Forelimb muscle (tissue), 1 donor: ENCODE data around the gene KCTD16. TPM values are rescaled to one million over a fixed set of nuclear protein-coding genes. Genes with fewer than 3 reads are reported as not detected.

Experiments used
- DNase-seq: peaks from one replicate; pipeline ENCODE4 v3.0.0-alpha.2; 2013; ENCODE audit warnings: low read depth
- polyA plus RNA-seq: library from polyadenylated mRNA; unstranded; fragments of 120-200 nt; gene quantifications from one replicate; pipeline ENCODE4 v1.2.1, GENCODE V29; 2013; ENCODE audit not compliant: insufficient read length

The KCTD16 gene
- 0.10 TPM for polyA plus RNA-seq

- peak; percentile 91 for DNase-seq
These were observed at the start of gene KCTD16, which contains the start of gene YIPF5 for GRCh38 chr5:144170276-144171024. KCTD16 (plus strand) TSS chr5:144170873. YIPF5 (minus strand) TSS chr5:144170659; CDS start chr5:144169955, 704 bp downstream.

DNA sequence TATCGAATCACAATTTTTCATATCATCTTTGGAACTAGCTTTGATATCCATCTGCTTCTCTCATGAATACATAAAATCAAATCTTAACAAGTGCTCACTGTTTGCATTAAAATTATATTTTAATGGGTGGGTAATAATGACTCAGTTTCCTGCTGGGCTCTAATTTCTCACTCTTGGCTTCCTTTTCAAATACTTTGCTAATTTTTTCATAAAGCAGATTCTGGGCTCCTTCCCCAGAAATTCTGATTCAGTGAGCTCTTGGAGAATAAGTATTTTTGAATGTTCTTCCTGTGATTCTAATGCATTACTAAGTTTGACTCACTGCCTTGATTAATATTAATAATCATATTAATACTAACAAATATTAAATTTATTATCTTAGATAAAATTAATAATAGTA, 49.1 kb upstream of the KCTD16 start:
- no peak for DNase-seq

GRCh38 chr5:144122081-144122480, 48.6 kb upstream of the KCTD16 start:
- DNase-seq = no peak

- DNase-seq = no peak
These were observed 48.0 kb upstream of the KCTD16 start for GRCh38 chr5:144122641-144123040.

GRCh38 chr5:144125163-144125726, 45.4 kb upstream of the KCTD16 start:
- DNase-seq = no peak

GRCh38 chr5:144126707-144127106, 44.0 kb upstream of the KCTD16 start:
- DNase-seq = no peak

GRCh38 chr5:144128844-144129243, 41.8 kb upstream of the KCTD16 start:
- DNase-seq = no peak

- DNase-seq = peak; percentile 72
These were observed 40.4 kb upstream of the KCTD16 start for GRCh38 chr5:144130306-144130705.

DNA sequence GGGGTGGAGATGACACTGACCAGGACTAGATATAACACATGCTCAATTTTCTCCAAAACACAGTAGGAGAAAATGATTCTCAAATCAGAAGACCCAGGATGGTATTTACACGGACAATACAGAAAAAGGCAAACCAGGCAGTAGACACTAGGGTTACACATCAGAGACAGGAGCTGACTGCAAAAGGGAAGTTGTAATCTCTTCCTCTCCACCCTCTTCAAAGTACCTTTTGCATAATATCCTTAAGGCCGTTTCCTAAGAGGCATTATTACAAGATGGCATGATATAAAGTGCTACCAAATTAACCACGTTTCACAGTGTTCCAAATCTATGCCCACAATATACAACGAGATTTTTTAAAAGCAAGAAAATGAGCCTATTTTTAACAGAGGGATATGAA, 39.4 kb upstream of the KCTD16 start:
- no peak for DNase-seq

- DNase-seq = no peak
These were observed 37.5 kb upstream of the KCTD16 start for GRCh38 chr5:144133050-144133633.

DNA sequence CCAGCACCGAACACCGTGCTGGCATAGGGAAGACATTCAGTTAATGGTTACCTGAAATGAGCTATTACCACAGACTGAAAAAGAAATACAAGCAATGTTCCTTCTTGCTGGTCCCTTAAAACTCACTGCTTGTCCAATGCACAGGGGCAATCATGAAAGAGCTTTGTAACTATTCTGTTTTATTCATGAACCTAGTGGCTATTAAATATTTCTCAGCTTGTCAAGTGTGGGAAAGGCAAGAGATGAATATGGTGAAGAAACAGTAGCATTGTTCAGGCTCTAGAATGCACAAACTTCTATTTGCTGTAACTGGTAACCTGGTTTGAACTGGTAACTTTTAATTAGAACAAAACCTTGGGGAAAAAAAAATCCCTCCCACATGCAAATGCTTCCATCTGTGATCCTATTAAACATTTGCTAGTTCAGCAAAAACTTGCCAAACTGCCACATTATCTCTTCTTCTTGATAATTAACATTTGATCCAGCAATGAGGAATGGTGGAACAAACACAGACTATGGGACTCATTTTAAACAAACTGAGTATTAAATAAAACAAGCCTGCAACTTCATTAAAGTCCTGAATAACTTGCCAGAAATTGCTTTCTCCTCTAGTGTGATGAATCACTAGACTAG, 36.4 kb upstream of the KCTD16 start:
- no peak for DNase-seq

- no peak for DNase-seq
These were observed 35.4 kb upstream of the KCTD16 start for GRCh38 chr5:144135113-144135762.

- DNase-seq = peak; percentile 71
These were observed 31.1 kb upstream of the KCTD16 start for GRCh38 chr5:144139586-144139985.

DNA sequence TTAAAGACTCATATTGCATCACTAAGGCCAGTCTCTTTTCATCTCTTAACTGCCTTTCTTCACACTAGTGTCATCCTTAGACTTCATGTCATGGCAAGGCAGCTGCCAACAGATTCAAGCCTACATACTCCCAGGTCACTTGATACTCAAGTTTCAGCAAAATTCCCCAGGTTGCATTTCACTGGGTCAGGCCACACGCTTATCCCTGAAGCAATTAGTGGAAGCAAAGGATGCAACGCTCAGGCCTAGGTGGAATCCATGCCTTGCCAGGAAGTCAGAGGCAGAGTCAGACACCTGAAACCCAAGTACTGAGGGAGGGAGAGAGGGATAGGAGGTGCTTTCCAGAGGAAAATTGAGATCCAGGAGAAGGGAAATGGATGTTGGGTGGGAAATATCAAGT, 29.1 kb upstream of the KCTD16 start:
- DNase-seq = no peak

- DNase-seq = peak; percentile 43
These were observed 28.4 kb upstream of the KCTD16 start for GRCh38 chr5:144142139-144142823.

GRCh38 chr5:144142824-144143162, 27.9 kb upstream of the KCTD16 start:
- DNase-seq = no peak

- DNase-seq = no peak
These were observed 27.0 kb upstream of the KCTD16 start for GRCh38 chr5:144143625-144144024.

DNA sequence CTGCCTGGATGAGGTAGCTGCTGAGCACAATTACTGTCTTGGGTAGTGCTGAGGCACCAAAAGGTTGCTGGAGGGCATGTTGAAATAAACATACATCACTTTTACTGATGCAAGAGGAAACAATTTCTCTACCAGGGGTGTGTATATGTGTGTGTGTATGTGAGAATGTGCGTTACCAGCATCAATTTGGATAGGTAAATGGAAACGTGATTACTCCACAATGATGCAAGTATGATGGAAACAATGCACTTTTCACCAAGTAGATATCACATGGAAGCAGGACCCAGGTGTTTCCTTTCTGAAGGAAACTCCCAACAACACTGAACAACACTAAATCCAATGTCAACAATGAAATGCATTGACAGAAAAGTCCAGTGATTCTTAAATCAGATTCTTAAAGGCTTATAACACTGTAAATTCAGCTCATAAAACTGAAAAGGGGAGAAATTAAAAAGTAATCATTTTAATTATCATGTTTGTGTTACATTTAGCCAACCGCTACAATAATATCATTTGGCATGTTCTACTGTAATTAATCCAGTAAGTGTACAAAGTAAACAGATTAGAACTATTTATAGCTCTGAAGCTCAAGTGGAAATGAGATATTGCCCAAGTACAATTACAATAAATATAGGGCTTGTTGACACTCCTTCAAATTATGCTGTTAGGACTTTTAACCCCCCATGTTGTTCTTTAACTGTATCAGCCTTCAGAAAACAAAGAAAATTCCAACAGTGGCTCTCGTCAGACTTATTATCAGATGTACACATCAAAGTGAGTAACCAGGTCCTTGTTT, 25.5 kb upstream of the KCTD16 start:
- DNase-seq = no peak

GRCh38 chr5:144151026-144151425, 19.6 kb upstream of the KCTD16 start:
- no peak for DNase-seq

DNA sequence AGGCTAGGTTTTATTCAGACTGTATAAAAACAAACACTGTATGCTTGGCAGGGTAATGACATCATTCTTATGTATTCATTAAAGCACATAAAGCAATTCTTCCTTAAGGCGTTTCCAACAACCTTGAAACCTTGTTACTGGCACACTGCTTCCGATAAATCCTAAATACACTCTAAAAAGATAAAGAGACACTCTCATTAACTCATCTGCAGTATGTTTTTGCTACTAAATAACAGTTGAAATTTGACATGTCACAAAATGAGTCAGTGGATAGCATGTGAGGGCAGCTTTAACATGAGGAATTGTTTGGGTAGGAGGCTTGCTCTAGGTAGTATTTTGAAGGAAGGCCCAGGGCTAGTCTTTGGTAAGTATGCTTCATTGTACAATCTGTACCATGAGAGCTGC, 13.9 kb upstream of the KCTD16 start:
- DNase-seq = no peak

DNA sequence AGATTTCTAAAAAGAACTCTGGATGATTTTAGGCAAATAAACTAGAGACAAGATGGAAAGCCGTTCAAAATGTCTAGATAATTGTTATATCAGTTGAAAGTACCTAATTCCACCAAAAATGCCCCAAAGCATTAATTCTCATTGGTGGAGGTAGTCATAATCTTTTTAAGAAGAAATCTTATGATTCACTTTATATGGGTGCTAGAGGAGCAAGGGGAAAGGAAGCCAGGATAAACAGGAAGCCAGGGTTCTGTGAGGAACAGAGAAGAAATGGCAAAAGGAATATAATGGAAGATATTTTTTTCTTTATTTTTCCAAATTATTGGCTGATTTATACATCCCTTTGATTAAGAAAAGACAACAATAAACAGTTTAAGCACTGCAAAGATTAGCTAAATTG, 8.0 kb upstream of the KCTD16 start:
- DNase-seq = no peak
